Uterus (tissue), 4 donors: Measurements from ENCODE around the gene PPP1R2. TPM values are rescaled to one million over a fixed set of nuclear protein-coding genes. Genes with fewer than 3 reads are reported as not detected.

ENCODE experiments used
- DNase-seq, 2 donors: peaks; one replicate each; pipeline ENCODE4 v3.0.0-alpha.2; 2019 to 2020
- H3K27ac ChIP-seq, 2 donors: fragments of 200-600 bp; sonication (generic); 1 replicate in 1 of 2; 2 replicates in 1 of 2; pipeline ENCODE4 v1.5.1; 2016 to 2018
- H3K27me3 ChIP-seq, 2 donors: fragments of 200-600 bp; sonication (generic); one replicate each; pipeline ENCODE4 v1.5.1; 2018 to 2019; ENCODE audit warnings: control low read depth in 1 of 2
- H3K36me3 ChIP-seq, 2 donors: fragments of 200-600 bp; sonication (generic); one replicate each; pipeline ENCODE4 v1.5.1; 2019; ENCODE audit warnings: control low read depth in 1 of 2
- H3K4me1 ChIP-seq, 2 donors: fragments of 200-600 bp; sonication (generic); one replicate each; pipeline ENCODE4 v1.5.1; 2018 to 2019; ENCODE audit warnings: control low read depth in 1 of 2
- H3K4me3 ChIP-seq, 2 donors: fragments of 200-600 bp; sonication (generic); 1 replicate in 1 of 2; 2 replicates in 1 of 2; pipeline ENCODE4 v1.5.1; 2018 to 2019; ENCODE audit warnings: mild to moderate bottlenecking in 1 of 2
- H3K9me3 ChIP-seq, 2 donors: fragments of 200-600 bp; sonication (generic); one replicate each; pipeline ENCODE4 v1.5.1; 2019; ENCODE audit warnings: control low read depth in 1 of 2
- CTCF ChIP-seq, 4 experiments: fragments of 200-600 bp in 2 of 4; fragments of 450-650 bp in 2 of 4; sonication (generic) in 2 of 4; IDR thresholded peaks; one replicate each; pipeline ENCODE4 v1.5.1; 2016 to 2019; ENCODE audit warnings: antibody characterized with exemption in 4 of 4, mild to moderate bottlenecking in 2 of 4, moderate library complexity in 1 of 4
- POLR2A ChIP-seq, 2 donors: fragments of 450-650 bp; IDR thresholded peaks; one replicate each; pipeline ENCODE4 v1.6.1; 2016; ENCODE audit warnings: antibody characterized with exemption in 2 of 2, mild to moderate bottlenecking in 1 of 2, moderate library complexity in 1 of 2
- intact Hi-C: fragments of 100-400 bp; cut with DNase I; formaldehyde crosslinking; loops from one replicate; pipeline ENCODE4 v1.15.1; 2023; ENCODE audit warnings: low total_unique reads
- small RNA-seq: library from RNA; depleted of rRNA; stranded (forward); fragments of <200 nt; gene quantifications from one replicate; pipeline ENCODE3, GENCODE V24; 2016
- total RNA-seq, 4 donors: library from RNA; depleted of rRNA in 3 of 4; stranded (reverse); fragments of >200 nt in 3 of 4; gene quantifications; one replicate each; pipeline versions ENCODE4 v1.1.0 to v1.2.4, GENCODE V29; 2014 to 2023
- donor health status: DM: yes; HTN: yes; CAD: no.

PPP1R2 gene
- total RNA-seq, 4 donors from 2014 or later, result 48.2 to 248 (median 106) TPM

GRCh38 chr3:195467641-195468390, 75.3 kb downstream of the PPP1R2 start:
- H3K4me1 ChIP-seq, result no peaks in the 10 kb centered on the region
- H3K36me3 ChIP-seq, result no peaks in the 10 kb centered on the region
- H3K4me3 ChIP-seq, result no peak overlapping the region
- TF ChIP-seq CTCF (IDR thresholded peaks at IDR 0.05) (no peak), POLR2A (IDR thresholded peaks at IDR 0.05) (no peak)
- no peaks in the 10 kb centered on the region for H3K27me3 ChIP-seq
- H3K9me3 ChIP-seq, result no peaks in the 10 kb centered on the region
- DNase-seq, result no peak
- intact Hi-C loops, result no loop called here
- H3K27ac ChIP-seq, result no peak overlapping the region

GRCh38 chr3:195466251-195466650, 76.9 kb downstream of the PPP1R2 start:
- Histone ChIP-seq H3K4me3 (no peak overlapping the region), H3K27ac (no peak overlapping the region), H3K27me3 (no peaks in the 10 kb centered on the region), H3K36me3 (no peaks in the 10 kb centered on the region), H3K4me1 (no peaks in the 10 kb centered on the region), H3K9me3 (no peaks in the 10 kb centered on the region)
- intact Hi-C loops, result no loop called here
- no peak for DNase-seq
- no peak for TF ChIP-seq CTCF (IDR thresholded peaks at IDR 0.05)
- TF ChIP-seq POLR2A (IDR thresholded peaks at IDR 0.05), result no peak

Small RNAs within 50 kb of the gene (small RNA-seq; reads per million reads assigned to genes)
- gene RN7SL73P, result not detected
- not detected for gene RNU6ATAC24P

Other genes starting within 250 kb of the PPP1R2 start
- 100 to 1,000 TPM in 1 of 4 donors, 10 to 100 TPM in 3; 40.3 to 140 (median 68.6) TPM for gene ACAP2, start 100.3 kb downstream of the PPP1R2 start, total RNA-seq
- 100 to 1,000 TPM in 3 of 4 donors, 1 to 10 TPM in 1; 8.5 to 924 (median 281) TPM for gene APOD, start 40.6 kb upstream of the PPP1R2 start, total RNA-seq
- 10 to 100 TPM in 1 of 4 donors, 1 to 10 TPM in 2, under 1 TPM in 1; 0.29 to 17.6 (median 4.4) TPM for gene MUC20, start 177.7 kb upstream of the PPP1R2 start, total RNA-seq